Cerebellar cortex (tissue), 1 donor: ENCODE measurements around the gene QSOX2.

Source experiments
- DNase-seq: peaks from one replicate; pipeline ENCODE4 v3.0.0-alpha.2; 2015; ENCODE audit warnings: low spot score

Gene QSOX2

GRCh38 chr9:136172412-136173079 is 73.1 kb downstream of the QSOX2 start:
- DNase-seq = no peak

DNA sequence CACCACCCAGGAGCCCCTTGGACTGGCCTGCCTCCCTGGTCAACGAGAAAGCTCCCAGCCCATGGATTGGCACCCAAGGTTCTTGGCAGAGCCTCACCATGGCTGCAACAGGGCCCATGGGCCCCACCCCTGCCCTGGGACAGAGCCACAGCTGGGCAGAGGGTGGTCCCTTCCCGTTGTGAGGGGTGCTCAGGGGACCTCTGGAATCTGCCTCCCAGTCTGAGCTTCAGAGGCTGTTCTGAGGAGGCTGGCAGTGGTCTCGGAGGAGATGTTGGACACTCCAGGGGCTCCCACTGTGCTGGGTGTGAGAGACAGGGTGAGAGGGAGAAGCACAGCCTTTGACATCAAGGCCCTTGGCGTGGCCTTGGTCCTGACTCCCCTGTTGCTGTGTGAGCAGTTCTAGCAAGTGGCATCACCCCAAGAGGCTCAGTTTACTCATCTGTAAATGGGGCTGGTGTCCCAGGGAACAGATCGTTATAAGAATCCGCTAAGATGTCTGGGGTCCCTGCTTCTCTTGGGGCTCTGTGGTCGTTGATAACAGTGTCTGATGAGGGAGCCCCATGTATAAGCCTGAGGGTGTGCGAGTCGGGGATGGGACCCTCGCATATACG is 73.7 kb downstream of the QSOX2 start:
- DNase-seq = no peak

GRCh38 chr9:136171009-136171800 is 74.4 kb downstream of the QSOX2 start:
- DNase-seq = no peak

- DNase-seq = peak; percentile 30
These were observed 75.4 kb downstream of the QSOX2 start for GRCh38 chr9:136170006-136170901.

- DNase-seq = no peak
These were observed 76.1 kb downstream of the QSOX2 start for GRCh38 chr9:136169495-136169894.

- no peak for DNase-seq
These were observed 82.3 kb downstream of the QSOX2 start for GRCh38 chr9:136163248-136163850.

DNA sequence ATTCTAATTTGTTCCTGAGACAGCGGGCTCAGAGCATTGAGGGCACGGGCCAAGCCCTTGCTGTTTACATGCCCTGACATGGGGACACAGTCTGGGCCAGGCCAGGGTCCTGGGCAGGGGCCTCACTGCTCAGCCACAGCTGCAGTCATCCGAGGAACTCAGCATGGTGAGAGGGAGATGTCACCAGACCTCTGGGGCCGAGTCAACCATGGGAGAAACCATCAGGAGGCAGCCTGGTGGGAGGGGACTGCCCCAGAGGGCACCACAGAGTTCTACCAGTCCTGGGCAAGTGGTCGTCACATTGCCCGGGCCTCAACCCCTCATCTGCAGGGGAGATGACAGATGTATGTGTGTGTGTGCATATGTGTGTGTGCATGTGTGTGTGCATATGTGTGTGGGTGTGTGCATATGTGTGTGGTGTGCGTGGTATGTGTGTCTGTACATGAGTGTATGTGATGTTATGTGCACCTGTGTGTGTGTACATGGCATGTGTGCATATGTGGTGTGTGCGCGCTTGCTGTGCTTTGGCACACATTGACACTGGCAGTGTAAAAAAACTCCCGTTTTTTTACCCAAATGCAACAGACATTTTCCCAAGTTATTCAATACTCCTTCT is 84.5 kb downstream of the QSOX2 start:
- no peak for DNase-seq

- DNase-seq = no peak
These were observed 85.2 kb downstream of the QSOX2 start for GRCh38 chr9:136160381-136160841.

- DNase-seq = no peak
These were observed 85.8 kb downstream of the QSOX2 start for GRCh38 chr9:136159851-136160250.

DNA sequence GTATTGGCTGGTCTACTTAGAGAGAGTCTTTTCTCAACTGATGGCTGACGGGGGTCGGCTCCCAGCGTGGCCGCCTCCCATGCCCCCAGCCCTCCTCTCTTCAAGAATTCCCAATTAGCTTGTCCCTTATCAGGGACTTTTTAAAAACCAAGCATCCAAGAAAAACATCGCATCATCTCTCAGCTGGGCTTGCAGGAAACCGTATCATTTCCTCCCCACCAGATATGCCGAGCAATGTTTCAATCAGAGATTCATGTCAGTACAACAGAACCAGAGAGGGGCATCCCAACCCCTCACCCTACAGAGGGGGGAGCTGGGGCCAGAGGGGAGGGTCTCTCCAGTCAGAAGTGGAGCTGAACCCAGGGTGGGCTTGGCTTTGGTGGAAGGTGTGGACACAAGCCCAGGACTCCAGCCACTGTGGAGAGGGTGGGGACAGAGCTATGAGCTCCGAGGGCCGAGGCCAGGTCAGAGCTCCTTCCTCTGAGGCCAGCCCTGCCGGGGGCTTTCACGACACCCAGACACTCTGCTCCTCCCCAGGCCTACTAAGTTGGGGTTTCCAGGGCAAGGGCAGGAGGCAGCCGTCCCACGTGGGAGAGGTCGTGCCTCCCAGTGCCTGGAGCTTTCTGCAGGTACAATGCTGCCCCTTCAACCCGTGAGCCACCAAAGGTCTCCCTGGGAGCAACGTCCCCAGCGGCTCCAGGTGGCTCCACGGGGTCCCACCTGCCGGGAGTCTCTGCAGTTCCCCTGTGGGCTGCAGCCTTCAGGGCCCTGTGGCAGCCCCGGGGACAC is 87.9 kb downstream of the QSOX2 start:
- DNase-seq = no peak
